ENCODE measurements around the gene PTPRN2.

PTPRN2 gene

GRCh38 chr7:157690833-157691585 lies 896.6 kb downstream of the PTPRN2 start:
- DNase-seq: no peak

DNA sequence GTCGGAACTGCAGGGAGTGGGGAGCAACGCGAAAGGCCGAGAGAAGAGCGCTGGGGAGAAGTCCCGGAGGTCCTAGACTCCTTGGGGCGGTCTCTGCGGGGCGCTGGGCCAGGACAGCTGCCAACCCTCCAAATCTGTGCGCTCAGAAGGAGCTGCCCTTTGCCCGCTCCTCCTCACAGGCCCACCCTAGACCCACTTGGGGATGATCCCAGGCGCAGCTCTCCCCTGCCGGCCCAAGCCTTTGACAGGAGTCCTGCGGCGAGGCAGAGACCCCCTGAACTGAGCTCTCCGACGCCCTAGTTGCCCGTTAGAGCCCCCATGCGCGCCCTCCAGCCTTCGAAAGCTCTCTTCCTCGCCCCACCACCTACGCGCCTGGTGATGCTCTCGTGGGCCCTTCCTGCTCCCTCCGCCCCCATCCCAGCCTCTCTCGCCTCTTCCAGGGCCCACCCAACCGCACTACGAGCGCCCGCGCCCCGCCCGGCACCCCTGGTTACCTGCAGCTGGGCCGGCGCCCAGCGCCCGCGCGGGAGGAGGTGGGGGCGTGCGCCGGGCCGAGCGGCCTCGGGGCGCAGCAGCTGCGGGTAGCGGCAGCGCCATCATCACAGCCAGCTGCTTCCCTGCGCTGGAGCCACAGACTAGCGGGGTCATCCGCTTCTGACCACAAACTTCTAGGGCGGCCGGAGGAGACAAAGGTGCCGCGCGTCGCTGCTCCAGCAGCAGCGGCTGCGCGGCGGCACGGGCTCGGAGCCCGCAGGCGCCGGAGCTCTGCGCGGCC lies 897.4 kb downstream of the PTPRN2 start:
- DNase-seq: no peak

DNA sequence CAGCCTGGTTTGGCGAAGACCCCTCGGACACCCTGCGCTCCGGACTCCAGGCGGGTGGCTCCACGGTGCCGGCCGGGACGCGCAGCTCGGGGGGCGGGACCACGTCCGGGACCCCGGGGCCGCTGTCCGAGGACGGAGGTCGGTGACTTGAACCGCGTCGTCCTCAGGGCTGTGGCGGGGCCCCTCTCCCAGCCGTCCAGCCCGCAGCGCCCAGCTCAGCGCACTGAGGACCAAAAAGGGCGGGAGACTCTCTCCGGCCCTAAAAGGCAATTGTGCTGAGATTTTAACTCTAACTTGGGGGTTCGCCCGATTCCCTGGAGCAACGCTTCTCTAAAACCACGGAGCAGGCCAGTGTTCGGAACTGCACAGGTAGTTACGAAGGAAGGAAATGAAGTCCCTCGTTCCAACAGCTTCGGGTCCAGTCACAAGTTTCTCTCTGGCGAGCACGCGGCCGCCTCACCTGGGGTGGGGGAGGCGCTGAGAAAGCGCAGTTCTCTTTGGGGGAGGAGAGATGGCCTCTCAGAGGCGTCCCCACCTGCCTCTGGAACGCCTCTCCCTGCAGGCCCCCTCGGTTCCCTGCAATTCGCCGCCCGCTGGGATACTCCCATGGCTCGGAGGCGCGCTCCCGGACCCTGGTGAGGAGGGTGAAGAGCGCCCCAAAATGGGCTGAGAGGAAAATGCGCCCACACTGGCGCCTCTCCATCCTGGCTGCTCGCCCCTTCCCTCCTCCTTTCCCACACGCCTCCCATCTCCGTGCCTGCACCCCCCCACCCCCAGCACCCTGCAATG lies 898.2 kb downstream of the PTPRN2 start:
- DNase-seq: no peak

DNA sequence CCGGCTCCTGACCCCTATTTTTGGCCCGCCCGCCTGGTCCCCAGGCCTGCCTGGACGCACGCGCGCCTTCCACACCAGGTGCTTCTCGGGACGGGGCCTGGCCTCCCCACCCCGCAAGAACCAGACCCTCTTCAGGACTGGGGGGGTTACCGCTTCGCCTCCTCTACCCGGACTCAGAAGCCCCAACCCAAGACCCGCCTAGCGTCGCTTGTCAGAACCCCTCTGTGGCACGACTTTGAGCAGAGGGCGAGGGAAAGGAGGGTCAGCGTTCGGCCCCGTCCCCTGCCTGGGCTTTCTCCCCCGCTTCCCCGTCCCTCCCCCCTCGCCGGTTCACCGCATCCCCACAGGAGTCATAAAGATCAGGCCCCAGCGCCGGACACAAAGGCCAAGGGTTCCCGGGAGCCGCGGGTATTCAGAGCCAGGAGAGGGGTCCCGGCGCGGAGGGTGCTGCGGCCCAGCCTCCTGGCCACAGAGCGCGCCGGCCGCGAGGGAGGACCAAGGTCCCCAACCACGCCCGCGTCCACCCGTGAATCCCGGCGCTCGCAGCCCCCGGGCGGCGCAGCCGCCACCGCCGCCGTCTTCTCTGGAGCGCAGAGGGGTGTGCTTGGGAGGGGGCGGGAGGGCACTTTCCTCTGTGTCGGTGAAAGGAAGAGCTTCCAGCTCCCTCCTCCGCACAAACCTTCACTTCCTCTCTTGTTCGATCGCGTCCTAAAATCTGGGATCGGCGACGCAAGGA lies 898.9 kb downstream of the PTPRN2 start:
- no peak for DNase-seq

DNA sequence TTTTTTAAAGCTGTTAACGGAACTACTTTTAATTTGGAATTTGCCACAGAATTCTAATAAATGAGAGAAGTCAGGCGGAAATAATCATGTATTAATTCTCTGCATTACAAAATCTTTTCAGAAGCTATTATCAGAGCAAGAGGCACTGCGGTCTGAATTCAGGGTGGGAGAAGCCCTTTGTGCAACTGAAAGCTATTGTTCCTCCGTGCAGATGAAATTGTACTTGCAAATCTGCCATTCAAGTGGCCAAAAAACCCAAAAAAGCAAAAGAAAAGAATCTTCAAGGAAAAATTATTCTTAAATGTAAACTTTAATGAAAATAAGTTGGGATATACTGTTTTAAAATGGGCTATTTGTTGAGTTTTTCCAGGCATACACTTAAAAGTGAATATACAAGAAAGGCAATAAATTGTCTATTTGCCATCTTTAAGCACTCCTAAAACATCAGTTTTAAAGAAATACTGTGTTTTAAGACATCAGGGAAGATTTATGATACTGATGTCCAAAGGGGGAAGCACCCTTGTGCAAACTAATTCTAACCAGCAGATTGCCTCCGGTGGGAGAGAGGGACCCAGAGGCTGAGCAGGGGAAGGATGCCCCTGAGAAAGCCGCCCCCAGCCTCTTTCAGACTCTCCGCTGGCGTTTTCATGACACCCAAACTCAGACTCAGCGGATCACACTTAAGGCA lies 899.6 kb downstream of the PTPRN2 start:
- DNase-seq: no peak

- DNase-seq: no peak
Observed at GRCh38 chr7:157687158-157687557, 900.5 kb downstream of the PTPRN2 start.

DNA sequence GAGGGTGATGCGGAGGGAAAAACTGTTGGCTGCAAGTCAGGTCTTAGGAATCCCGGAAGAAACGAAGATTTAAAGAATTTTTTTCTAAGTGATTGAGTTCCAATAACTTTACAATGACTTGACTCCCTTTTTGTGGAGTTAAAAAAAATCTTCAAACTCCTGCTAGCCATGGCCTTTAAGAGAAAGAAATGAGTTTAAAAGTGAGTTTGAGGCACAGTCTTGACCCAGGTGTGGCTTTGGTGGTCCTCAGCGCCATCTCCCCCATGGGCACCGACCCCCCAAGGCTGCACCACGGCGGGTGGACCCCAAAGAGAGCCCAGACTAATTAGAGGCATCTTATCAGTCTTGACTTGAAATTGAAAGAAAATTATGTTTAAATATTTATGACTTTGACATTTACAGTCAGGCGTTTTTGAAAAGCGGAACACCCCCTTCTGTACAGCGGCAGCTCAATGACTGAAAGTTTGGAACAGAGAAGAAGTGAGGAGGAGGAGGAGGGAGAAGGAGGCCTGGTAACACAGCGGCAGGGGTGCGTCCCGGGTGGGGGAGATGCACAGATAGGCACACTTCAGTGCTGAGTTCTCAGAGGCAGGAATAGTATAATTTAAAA lies 901.2 kb downstream of the PTPRN2 start:
- DNase-seq: no peak

GRCh38 chr7:157685430-157686284 lies 902.0 kb downstream of the PTPRN2 start:
- no peak for DNase-seq

DNA sequence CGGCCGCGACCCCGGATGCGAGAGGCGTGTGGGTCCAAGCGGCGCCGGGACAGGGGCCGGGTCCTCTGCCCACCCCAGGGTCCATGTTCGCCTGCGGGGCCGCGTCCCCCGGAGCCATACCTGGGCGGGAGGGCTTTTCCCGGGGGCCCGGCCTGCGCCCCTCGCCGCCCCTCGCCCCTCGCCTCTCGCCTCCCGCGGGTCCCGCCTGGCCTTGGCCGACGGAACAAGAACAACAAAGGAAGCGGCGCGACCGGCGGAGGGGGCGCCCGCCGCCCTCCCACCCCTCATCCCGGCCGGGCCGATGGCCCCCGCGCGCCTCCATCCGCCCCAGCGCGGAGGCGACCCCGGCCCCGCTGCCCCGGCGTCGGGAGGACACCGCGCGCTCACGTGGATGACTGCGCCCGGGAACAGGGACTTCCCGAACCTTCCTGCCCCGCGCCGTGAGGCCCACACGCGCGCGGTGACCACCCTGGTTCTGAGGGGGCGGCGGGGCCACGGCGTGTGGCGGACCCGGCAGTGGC lies 902.7 kb downstream of the PTPRN2 start:
- no peak for DNase-seq

GRCh38 chr7:157684157-157684908 lies 903.3 kb downstream of the PTPRN2 start:
- DNase-seq: no peak

DNA sequence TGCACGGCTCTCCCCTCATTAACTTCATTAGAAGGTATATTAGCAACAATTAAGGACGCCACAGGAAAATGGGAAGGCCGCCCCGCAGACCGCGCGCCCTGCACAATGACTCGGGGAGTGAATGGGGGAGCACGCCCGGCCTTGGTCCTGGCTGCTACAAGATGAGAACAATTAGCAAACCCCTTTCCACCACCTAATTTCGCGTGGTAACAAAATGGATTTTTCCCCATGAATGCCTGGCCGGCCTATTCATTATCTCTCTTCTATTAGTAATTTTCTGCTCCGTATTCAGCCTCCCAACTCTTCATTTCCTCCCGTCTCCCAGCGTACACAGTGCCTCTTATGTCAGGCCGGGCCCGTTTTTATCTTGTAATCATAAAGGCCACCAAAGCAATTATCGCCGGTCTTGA lies 903.9 kb downstream of the PTPRN2 start:
- no peak for DNase-seq

DNA sequence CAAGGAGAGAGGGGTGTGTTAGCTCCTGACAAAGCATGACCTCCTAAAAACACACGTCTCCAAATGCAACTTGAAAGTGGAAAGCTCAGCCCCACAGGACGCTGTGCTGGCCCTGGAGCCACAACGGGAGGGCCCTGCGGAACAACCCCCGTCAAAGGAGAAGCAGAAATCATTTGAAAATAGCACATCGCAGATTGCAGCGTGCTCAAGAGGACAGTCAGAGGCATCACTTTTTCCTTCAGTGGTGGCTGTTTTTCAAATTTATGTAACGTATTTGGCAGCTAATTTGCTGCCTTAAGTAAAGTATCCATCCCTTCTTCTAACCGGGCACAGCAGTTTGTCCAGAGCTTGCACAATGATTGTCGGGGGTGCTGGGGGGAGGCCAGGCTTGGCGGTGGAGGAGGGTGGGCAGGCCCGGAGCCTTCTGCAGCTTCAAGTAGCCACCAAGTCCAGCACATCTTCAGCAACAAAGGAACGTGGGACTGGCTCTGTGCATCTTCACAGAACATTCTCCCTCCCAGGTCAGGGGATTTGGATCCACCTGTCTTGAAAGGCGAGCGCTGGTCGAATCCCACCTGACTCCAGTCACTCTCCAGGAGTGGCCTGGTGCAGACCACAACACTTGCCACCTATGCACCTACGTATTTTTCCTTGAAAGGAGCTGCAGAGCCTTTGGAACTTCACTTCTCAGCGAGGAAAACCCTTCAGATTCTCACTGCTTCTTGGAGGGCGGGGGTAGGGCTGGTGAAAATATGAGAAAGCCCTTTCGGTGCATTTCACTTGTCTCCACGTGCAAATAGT lies 904.5 kb downstream of the PTPRN2 start:
- DNase-seq: no peak

GRCh38 chr7:157682064-157682945 lies 905.3 kb downstream of the PTPRN2 start:
- no peak for DNase-seq

DNA sequence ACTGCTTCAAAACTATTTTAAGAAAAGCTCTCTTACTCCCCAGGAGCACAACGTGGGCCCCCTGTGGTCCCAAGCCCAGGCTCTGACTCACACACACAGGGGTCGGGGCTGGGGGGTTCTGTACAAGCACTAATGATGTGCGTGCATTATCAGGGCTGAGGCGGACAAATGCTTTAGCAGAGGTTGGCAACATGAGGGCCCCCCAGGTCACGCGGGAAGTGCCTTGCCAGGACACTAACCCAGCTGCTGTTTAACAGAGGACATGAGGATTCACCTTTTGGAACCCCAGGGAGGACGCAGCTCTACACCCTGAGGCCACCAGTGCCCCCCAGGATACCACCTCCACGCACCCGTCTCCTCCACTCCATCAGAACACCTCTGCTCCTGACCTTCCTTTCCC lies 908.0 kb downstream of the PTPRN2 start:
- no peak for DNase-seq

GRCh38 chr7:157678501-157678900 lies 909.1 kb downstream of the PTPRN2 start:
- no peak for DNase-seq

- DNase-seq: no peak
Observed at GRCh38 chr7:157676456-157677255, 911.0 kb downstream of the PTPRN2 start.

DNA sequence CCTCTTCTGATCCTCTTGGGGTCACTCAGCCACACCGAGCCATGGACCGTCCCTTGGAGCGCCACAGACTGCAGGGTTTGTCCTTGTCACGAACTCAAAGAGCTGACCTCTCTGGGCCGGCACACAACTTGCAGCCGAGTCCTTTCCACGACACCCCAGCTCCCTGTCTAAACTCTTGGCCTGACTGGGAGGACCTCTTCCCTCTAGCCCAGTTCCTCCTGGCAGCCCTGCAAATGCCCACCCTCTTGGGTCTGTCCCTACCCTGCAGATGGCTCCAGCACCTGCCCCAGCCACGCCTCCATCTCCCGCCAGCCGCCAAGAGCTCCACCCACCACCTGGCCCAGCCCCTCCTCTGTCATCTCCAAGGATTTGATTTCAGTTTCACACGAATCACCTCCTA lies 911.6 kb downstream of the PTPRN2 start:
- no peak for DNase-seq
